Mucosa of rectum (tissue), 2 donors: ENCODE results near the gene ISCA1.
A peak's percentile ranks its signal among the peaks of the same experiment; 100 is the strongest.

Experiments used
- H3K27ac ChIP-seq, 2 donors: one replicate each; pipeline ENCODE4 v1.7.0; 2013; ENCODE audit warnings: inconsistent platforms in 2 of 2, low read depth in 2 of 2, low read length in 2 of 2
- H3K27me3 ChIP-seq, 2 donors: one replicate each; pipeline ENCODE4 v1.7.0; 2013; ENCODE audit warnings: low read length in 2 of 2; ENCODE audit not compliant: control insufficient read depth in 2 of 2, insufficient read depth in 2 of 2
- H3K36me3 ChIP-seq, 2 donors: one replicate each; pipeline ENCODE4 v1.7.0; 2013; ENCODE audit warnings: low read length in 2 of 2; ENCODE audit not compliant: control insufficient read depth in 2 of 2, insufficient read depth in 2 of 2
- H3K4me1 ChIP-seq, 2 donors: one replicate each; pipeline ENCODE4 v1.7.0; 2013; ENCODE audit warnings: low read length in 2 of 2, mild to moderate bottlenecking in 1 of 2; ENCODE audit not compliant: control insufficient read depth in 2 of 2, insufficient read depth in 2 of 2
- H3K4me3 ChIP-seq, 2 donors: one replicate each; pipeline ENCODE4 v1.7.0; 2013; ENCODE audit warnings: low read length in 2 of 2
- H3K9ac ChIP-seq, 2 donors: one replicate each; pipeline ENCODE4 v1.7.0; 2013; ENCODE audit warnings: low read length in 2 of 2, low read depth in 1 of 2, mild to moderate bottlenecking in 1 of 2
- H3K9me3 ChIP-seq, 2 donors: one replicate each; pipeline ENCODE4 v1.7.0; 2013; ENCODE audit warnings: low read length in 2 of 2; ENCODE audit not compliant: control insufficient read depth in 2 of 2
- donor health status: healthy.
- donor health status: Normal muscosa, but diverticular disease.

Gene ISCA1

GRCh38 chr9:86282077-86282978 is at the start of gene ISCA1:
Gene ISCA1, minus strand, starts transcription at chr9:86282538. Its CDS starts 80 bp downstream, at chr9:86282458.
- Histone ChIP-seq H3K27me3 (no peaks in the 10 kb centered on the region), H3K9me3 (no peaks in the 10 kb centered on the region), H3K4me3 (peak within 1 kb of the TSS; percentile 94 to 98), H3K27ac (peak within 1 kb of the TSS; percentile 97 to 98), H3K4me1 (peaks cover 10 to 13% of the 10 kb centered on the region in 2 donors), H3K36me3 (peaks cover 0 to 11% of the 10 kb centered on the region in 2 donors), H3K9ac (peak within 1 kb of the TSS; percentile 88 to 96)

- Histone ChIP-seq H3K27ac (no peak overlapping the region), H3K4me1 (no peaks in the 10 kb centered on the region), H3K27me3 (no peaks in the 10 kb centered on the region), H3K9ac (no peak overlapping the region), H3K9me3 (no peaks in the 10 kb centered on the region), H3K4me3 (no peak overlapping the region), H3K36me3 (peaks cover 48 to 72% of the 10 kb centered on the region in 2 donors)
These were observed 47.8 kb upstream of the ISCA1 start for GRCh38 chr9:86330186-86330585.

- Histone ChIP-seq H3K27me3 (no peaks in the 10 kb centered on the region), H3K4me1 (no peaks in the 10 kb centered on the region), H3K4me3 (no peak overlapping the region), H3K9me3 (no peaks in the 10 kb centered on the region), H3K27ac (no peak overlapping the region), H3K36me3 (peaks cover 49 to 73% of the 10 kb centered on the region in 2 donors), H3K9ac (no peak overlapping the region)
These were observed 47.3 kb upstream of the ISCA1 start for GRCh38 chr9:86329649-86330048.

GRCh38 chr9:86328156-86328555 is 45.8 kb upstream of the ISCA1 start:
- Histone ChIP-seq H3K27ac (no peak overlapping the region), H3K36me3 (peaks cover 50 to 74% of the 10 kb centered on the region in 2 donors), H3K27me3 (no peaks in the 10 kb centered on the region), H3K9me3 (no peaks in the 10 kb centered on the region), H3K4me3 (no peak overlapping the region), H3K9ac (no peak overlapping the region), H3K4me1 (no peaks in the 10 kb centered on the region)

- H3K9me3 ChIP-seq, result no peaks in the 10 kb centered on the region
- no peaks in the 10 kb centered on the region for H3K27me3 ChIP-seq
- H3K27ac ChIP-seq, result no peak overlapping the region
- H3K9ac ChIP-seq, result no peak overlapping the region
- H3K4me3 ChIP-seq, result no peak overlapping the region
- H3K36me3 ChIP-seq, result peaks cover 61 to 77% of the 10 kb centered on the region in 2 donors
- H3K4me1 ChIP-seq, result no peaks in the 10 kb centered on the region
These were observed 44.2 kb upstream of the ISCA1 start for GRCh38 chr9:86326536-86326935.

- no peak overlapping the region for H3K27ac ChIP-seq
- no peaks in the 10 kb centered on the region for H3K4me1 ChIP-seq
- peaks cover 66 to 91% of the 10 kb centered on the region in 2 donors for H3K36me3 ChIP-seq
- H3K9me3 ChIP-seq, result no peaks in the 10 kb centered on the region
- no peak overlapping the region for H3K9ac ChIP-seq
- no peak overlapping the region for H3K4me3 ChIP-seq
- H3K27me3 ChIP-seq, result no peaks in the 10 kb centered on the region
These were observed 42.6 kb upstream of the ISCA1 start for GRCh38 chr9:86324901-86325300.

GRCh38 chr9:86324308-86324707 is 42.0 kb upstream of the ISCA1 start:
- Histone ChIP-seq H3K36me3 (peaks cover 71 to 91% of the 10 kb centered on the region in 2 donors), H3K9ac (no peak overlapping the region), H3K27me3 (no peaks in the 10 kb centered on the region), H3K9me3 (no peaks in the 10 kb centered on the region), H3K4me3 (no peak overlapping the region), H3K27ac (no peak overlapping the region), H3K4me1 (no peaks in the 10 kb centered on the region)

- Histone ChIP-seq H3K36me3 (peaks cover 81 to 94% of the 10 kb centered on the region in 2 donors), H3K4me1 (no peaks in the 10 kb centered on the region), H3K27ac (no peak overlapping the region), H3K27me3 (no peaks in the 10 kb centered on the region), H3K9ac (no peak overlapping the region), H3K9me3 (no peaks in the 10 kb centered on the region), H3K4me3 (no peak overlapping the region)
These were observed 40.8 kb upstream of the ISCA1 start for GRCh38 chr9:86322973-86323644.

- no peak overlapping the region for H3K4me3 ChIP-seq
- H3K9ac ChIP-seq, result no peak overlapping the region
- H3K9me3 ChIP-seq, result no peaks in the 10 kb centered on the region
- no peak overlapping the region for H3K27ac ChIP-seq
- H3K27me3 ChIP-seq, result no peaks in the 10 kb centered on the region
- H3K4me1 ChIP-seq, result no peaks in the 10 kb centered on the region
- peaks cover 76 to 88% of the 10 kb centered on the region in 2 donors for H3K36me3 ChIP-seq
These were observed 39.0 kb upstream of the ISCA1 start for GRCh38 chr9:86321373-86321772.

- no peaks in the 10 kb centered on the region for H3K27me3 ChIP-seq
- no peak overlapping the region for H3K9ac ChIP-seq
- no peaks in the 10 kb centered on the region for H3K9me3 ChIP-seq
- H3K4me1 ChIP-seq, result no peaks in the 10 kb centered on the region
- H3K4me3 ChIP-seq, result no peak overlapping the region
- no peak overlapping the region for H3K27ac ChIP-seq
- peaks cover 72 to 77% of the 10 kb centered on the region in 2 donors for H3K36me3 ChIP-seq
These were observed 35.8 kb upstream of the ISCA1 start for GRCh38 chr9:86318187-86318586.
